Cortex of kidney (tissue), 1 donor: Measurements from ENCODE around the gene CHD2.
"Not testable (repeated sequence)": the region's sequence is repeated elsewhere in the genome, so short reads cannot be mapped to it uniquely, and the experiment has no call there.

Experiments used
- DNase-seq: peaks from one replicate; lab custom pipeline; 2025; lab: John Stamatoyannopoulos, UW

The CHD2 gene

DNA sequence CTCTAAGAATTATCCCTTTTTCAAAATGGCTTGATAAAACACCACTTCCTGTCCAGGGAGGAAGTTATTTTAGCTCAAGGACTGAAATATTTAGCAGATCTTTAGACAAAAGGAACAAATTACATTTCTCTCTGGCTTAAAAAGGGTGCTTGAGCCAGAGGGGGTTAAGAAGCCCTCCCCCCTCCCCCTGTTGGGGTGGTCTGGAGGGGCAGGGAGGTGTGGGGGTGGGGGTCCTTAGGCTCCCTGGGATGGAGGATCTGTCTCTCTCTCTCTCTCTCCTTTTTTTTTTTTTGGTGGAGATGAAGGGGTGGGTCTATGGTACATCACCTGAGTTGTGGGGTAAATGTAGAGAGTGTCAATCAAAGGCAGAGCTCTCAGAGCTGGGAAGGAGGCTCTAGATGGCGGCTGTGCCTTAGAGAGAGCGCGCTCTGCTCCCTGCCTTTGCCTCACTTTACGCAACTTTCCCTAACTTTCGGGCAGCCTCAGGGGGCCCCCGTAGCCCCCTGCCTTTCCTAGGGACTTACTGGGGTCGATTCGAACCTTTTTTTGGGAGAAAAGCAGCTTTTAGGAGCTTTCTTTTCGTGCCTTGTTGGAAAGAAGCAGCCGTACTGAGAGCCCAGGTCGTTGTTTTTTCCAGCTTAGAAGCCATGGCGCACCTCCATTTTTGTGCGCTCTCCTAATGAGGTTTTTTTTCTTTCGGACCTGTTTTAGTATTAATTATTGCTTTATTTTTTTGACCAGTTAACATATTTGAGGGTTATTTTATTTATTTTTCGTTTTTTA is at the start of gene CHD2:
TSS of gene CHD2 (plus strand) at position 377 of the 783 bp plus-strand sequence. CDS start 914 bp downstream, outside the sequence.
- no peak for DNase-seq

DNA sequence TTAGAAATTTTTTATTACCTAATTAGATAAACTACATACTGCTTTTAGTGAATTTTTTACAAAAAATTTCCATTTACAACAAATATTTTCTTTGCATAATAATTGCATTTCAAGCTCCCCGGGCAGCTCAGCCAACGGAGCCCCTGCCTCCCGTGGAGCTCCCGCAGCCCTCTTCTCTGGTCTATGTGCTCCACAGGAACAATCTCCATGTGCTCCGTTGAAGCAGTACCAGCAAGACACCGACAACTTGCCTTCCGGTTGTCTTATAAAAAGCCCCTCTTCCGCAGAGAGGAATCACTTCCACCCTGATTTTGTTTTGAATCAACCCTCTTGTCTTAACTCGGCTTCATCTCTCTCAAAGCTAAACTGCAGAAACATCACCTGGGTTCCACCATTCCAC is 46.9 kb upstream of the CHD2 start:
- DNase-seq = no peak

DNA sequence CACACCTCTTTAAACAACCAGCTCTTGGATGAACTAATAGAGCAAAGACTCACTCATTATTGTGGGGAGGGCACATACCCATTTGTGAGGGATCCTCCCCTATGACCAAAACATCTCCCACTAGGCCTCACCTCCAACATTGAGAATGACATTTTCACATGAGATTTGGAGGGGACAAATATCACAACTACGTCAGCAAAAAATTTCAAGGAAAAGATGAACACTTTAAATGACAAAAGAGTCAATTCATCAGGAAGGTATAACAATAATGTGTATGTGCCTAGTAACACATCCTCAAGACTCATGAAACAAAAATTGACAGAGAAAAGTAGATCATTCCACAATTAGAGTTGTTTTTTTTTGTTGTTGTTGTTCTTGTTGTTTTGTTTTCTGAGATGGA is 38.4 kb upstream of the CHD2 start:
- DNase-seq = no peak

DNA sequence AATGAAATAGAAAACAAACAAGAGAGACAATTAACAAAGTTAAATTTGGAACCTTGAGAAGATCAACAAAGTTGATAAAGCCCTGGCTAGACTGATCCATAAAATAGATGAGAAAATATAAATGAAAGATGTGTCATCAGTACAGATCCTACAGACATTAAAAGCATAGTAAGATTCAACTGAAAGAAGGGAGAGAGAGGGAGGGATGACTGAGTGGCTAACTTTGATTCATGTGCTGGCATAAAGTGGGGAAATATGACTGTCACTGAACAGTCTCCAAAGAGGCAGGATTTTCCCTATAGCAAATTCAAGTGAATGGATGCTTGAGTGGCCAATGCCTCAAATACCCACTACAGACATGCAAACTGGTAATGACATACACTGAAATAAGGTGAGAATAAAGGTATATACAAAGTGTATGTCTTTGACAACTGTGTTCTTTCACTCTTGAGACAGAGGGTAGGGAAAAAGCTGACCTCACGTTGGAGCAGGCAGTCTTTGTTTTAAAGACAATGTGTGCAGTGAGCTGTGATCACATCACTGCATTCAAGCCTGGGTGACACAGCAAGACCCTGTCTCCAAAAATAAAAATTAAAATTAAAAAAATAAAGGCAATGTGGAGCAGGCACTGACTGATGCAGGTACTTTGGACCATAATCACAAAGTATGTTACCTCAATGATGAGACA is 35.9 kb upstream of the CHD2 start:
- DNase-seq = no peak

GRCh38 chr15:92869263-92869940 is 30.7 kb upstream of the CHD2 start:
- DNase-seq = no peak

GRCh38 chr15:92870010-92870591 is 30.0 kb upstream of the CHD2 start:
- no peak for DNase-seq

- not testable (repeated sequence) for DNase-seq
These were observed 27.2 kb upstream of the CHD2 start for GRCh38 chr15:92872967-92873366.

GRCh38 chr15:92877000-92877399 is 23.1 kb upstream of the CHD2 start:
- no peak for DNase-seq

- no peak for DNase-seq
These were observed 22.7 kb upstream of the CHD2 start for GRCh38 chr15:92877416-92877815.

DNA sequence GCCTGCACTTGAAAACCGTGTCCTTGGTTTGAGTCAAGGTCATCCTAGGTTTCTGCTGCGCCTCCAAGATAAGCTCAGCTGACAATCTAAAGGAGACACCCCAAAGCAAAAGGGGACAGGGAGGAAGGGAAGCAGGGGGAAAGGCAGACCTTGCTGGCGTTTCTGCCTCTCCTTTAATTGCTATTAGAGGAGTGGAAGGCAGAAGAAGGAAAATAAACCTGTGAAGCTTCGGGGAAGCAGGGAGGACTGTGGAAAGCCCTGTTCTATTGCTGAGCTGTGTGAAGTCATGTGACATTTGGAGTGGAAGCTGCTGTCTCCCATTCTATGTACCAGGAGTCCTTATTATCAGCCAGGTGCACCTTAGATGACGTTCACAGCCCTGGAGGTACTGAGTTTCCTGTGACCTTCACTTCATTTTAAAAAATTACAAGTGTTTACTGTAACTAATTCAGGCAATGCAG is 21.5 kb upstream of the CHD2 start:
- DNase-seq = no peak

DNA sequence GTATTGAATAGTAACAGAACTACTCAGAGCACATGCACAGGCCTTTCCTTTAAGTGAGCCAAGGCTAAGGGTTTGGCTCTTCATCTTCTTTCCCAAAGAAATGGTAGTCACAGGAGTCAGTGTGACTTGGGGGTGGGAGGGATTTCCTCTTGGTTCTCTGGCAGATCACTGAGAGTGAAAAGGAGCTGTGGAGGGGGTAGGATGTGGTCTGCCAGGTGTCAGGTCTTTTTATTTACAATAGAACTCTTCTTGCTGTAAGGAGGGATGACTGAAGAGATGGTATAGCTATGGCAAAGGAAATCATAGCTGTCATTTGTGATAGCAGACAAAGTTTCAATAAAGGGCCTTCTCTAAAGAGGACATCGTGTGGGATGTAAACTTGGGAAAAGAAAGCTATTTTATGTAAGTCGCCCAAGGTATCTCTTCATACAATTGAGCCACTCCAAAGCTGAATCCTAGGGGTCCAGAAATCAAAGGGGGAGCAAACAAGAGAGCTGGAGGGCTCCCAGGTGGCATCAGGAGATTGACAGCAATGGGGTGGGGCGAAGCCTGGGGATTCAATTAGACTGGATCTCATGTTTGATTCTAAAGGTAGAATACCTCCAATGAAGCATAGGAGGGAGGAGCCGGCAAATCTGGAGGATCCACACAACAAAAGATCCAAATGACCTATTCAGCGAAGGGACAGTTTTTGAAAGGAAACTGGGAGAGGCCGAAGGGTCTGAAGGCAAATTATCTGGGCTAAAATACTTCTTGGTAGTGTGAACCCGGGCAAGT is 20.0 kb upstream of the CHD2 start:
- DNase-seq = no peak

GRCh38 chr15:92880796-92881195 is 19.3 kb upstream of the CHD2 start:
- no peak for DNase-seq

- DNase-seq = no peak
These were observed 18.8 kb upstream of the CHD2 start for GRCh38 chr15:92881211-92881754.

- DNase-seq = peak; percentile 58
These were observed 18.1 kb upstream of the CHD2 start for GRCh38 chr15:92881802-92882696.

- no peak for DNase-seq
These were observed 17.4 kb upstream of the CHD2 start for GRCh38 chr15:92882697-92883162.

DNA sequence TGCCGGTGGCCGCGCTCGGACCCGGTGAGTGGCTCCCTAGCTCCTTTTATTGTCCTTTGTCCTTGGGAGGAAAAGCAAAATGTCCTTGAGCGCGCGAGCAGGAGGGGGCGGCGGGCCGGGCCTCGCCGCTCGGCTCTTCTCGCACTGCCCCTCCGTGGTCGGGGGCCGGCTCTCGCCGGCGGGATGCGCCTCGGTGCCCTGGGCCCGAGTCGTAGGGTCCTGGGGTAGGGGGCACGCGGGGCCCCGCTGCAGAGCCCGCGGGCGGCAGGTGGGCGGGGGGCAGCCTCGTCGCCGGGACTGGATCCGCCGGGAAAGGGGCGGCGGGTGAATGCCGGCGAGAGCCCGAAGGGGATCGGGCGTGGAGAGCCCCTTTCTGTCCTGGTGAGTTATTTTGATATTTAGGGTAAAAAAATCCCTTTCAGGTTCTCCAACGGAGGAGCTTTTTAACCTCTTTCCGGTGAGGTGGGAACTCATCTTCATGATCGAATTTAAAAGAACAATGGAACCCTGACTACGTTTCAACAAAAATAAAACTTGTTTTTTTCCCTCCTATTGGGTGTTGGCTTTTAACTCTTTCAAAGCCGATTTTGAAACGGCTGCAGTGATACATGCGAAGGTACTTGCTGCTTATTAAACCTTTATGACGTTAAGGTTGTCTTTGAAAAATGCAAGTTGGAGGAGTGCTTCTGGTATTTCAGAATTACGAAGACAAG is 16.8 kb upstream of the CHD2 start:
- DNase-seq = no peak

- no peak for DNase-seq
These were observed 16.2 kb upstream of the CHD2 start for GRCh38 chr15:92883876-92884435.

GRCh38 chr15:92884436-92885223 is 15.5 kb upstream of the CHD2 start:
- DNase-seq = no peak
